Right renal cortex interstitium (tissue), 3 donors: ENCODE measurements around the gene ZBTB26. TPM values are rescaled to one million over a fixed set of nuclear protein-coding genes. Genes with fewer than 3 reads are reported as not detected.
"Not testable (repeated sequence)": the region's sequence is repeated elsewhere in the genome, so short reads cannot be mapped to it uniquely, and the experiment has no call there.

Source experiments
- DNase-seq, 3 donors: peaks; one replicate each; pipeline ENCODE4 v3.0.0-alpha.2; 2013; ENCODE audit warnings: low read depth in 3 of 3, low spot score in 2 of 3
- polyA plus RNA-seq, 3 donors: library from polyadenylated mRNA; unstranded; fragments of 120-200 nt; gene quantifications; one replicate each; pipeline ENCODE4 v1.2.1, GENCODE V29; 2013; ENCODE audit not compliant: insufficient read length in 3 of 3

The ZBTB26 gene
- polyA plus RNA-seq, 3 donors, result 20.8 to 23.2 (median 22.7) TPM

GRCh38 chr9:122930541-122931225, 629 bp downstream of the ZBTB26 start:
- no peak for DNase-seq

GRCh38 chr9:122929796-122930354, 1.4 kb downstream of the ZBTB26 start:
- DNase-seq, result no peak

- no peak for DNase-seq
Observed at GRCh38 chr9:122923947-122924346, 7.4 kb downstream of the ZBTB26 start.

GRCh38 chr9:122922713-122923112, 8.6 kb downstream of the ZBTB26 start:
- no peak for DNase-seq

- DNase-seq, result no peak
Observed at GRCh38 chr9:122918310-122918709, 13.0 kb downstream of the ZBTB26 start.

- peak in 2 of 3 donors; percentile 64 to 69 for DNase-seq
Observed at GRCh38 chr9:122912964-122913673, 18.2 kb downstream of the ZBTB26 start, which contains the start of gene ZBTB6. ZBTB6 (minus strand) TSS chr9:122913323; CDS start chr9:122912072, 1,251 bp downstream.

- no peak for DNase-seq
Observed at GRCh38 chr9:122912671-122912963, 18.7 kb downstream of the ZBTB26 start.

- not testable (repeated sequence) for DNase-seq
Observed at GRCh38 chr9:122906122-122906521, 25.2 kb downstream of the ZBTB26 start.

- DNase-seq, result peak; percentile 99 to 100 (median 100)
Observed at GRCh38 chr9:122904823-122905710, 26.2 kb downstream of the ZBTB26 start, which contains the start of gene RC3H2. RC3H2 (minus strand) TSS chr9:122905359; CDS start chr9:122897509, 7,850 bp downstream.

- DNase-seq, result peak in 2 of 3 donors; percentile 36 to 40
Observed at GRCh38 chr9:122904466-122904822, 26.9 kb downstream of the ZBTB26 start.

- DNase-seq, result no peak
Observed at GRCh38 chr9:122900791-122901190, 30.5 kb downstream of the ZBTB26 start.

GRCh38 chr9:122897969-122898368, 33.3 kb downstream of the ZBTB26 start:
- no peak for DNase-seq

- no peak for DNase-seq
Observed at GRCh38 chr9:122888480-122888879, 42.8 kb downstream of the ZBTB26 start.

- DNase-seq, result no peak
Observed at GRCh38 chr9:122883125-122883524, 48.2 kb downstream of the ZBTB26 start.

- no peak for DNase-seq
Observed at GRCh38 chr9:122879443-122879842, 51.9 kb downstream of the ZBTB26 start.

GRCh38 chr9:122875523-122875922, 55.8 kb downstream of the ZBTB26 start:
- DNase-seq, result no peak

GRCh38 chr9:122867276-122867675, 64.0 kb downstream of the ZBTB26 start:
- not testable (repeated sequence) for DNase-seq

- no peak for DNase-seq
Observed at GRCh38 chr9:122866079-122866478, 65.2 kb downstream of the ZBTB26 start.
